Activated CD8-positive, alpha-beta memory T cell treated with anti-CD3 and anti-CD28 coated beads, Interleukin-2, amount 10 ng/mL, durations not matched to agents 7 days and 5 days (primary cell): ENCODE data around the gene ANKRD10. TPM values are rescaled to one million over a fixed set of nuclear protein-coding genes. Genes with fewer than 3 reads are reported as not detected.

Experiments used
- ATAC-seq: fragments of 150-1000 bp; cut with Tn5 transposase; one replicate; pipeline ENCODE4 v1.10.0; 2021; ENCODE audit warnings: moderate library complexity
- CTCF ChIA-PET: fragments of 350-600 bp; sonication (Branson Sonifier 250); formaldehyde crosslinking; loops from one replicate; lab custom pipeline; 2021; ENCODE audit warnings: antibody characterized with exemption; lab: Charles Lee
- DNase-seq: peaks from one replicate; pipeline ENCODE4 v3.0.0-alpha.2; 2020
- H3K27ac Mint-ChIP-seq: one replicate; pipeline ENCODE4 v1.8.0; 2021; ENCODE audit warnings: mild to moderate bottlenecking, mixed read lengths
- H3K27me3 Mint-ChIP-seq: one replicate; pipeline ENCODE4 v1.8.0; 2021; ENCODE audit warnings: mixed read lengths
- H3K36me3 Mint-ChIP-seq: one replicate; pipeline ENCODE4 v1.8.0; 2021; ENCODE audit warnings: mild to moderate bottlenecking, mixed read lengths
- H3K4me1 Mint-ChIP-seq: one replicate; pipeline ENCODE4 v1.8.0; 2021; ENCODE audit warnings: mixed read lengths
- H3K4me3 Mint-ChIP-seq: one replicate; pipeline ENCODE4 v1.8.0; 2021; ENCODE audit warnings: mild to moderate bottlenecking, moderate library complexity, mixed read lengths
- H3K9me3 Mint-ChIP-seq: one replicate; pipeline ENCODE4 v1.8.0; 2022; ENCODE audit warnings: low read depth, mixed read lengths
- total RNA-seq, 2 experiments: library from RNA; stranded (reverse); gene quantifications; one replicate each; pipeline ENCODE4 v1.2.3, GENCODE V29; 2021

The ANKRD10 gene
- total RNA-seq, 2 experiments from 2014 or later, result 120 to 143 TPM

DNA sequence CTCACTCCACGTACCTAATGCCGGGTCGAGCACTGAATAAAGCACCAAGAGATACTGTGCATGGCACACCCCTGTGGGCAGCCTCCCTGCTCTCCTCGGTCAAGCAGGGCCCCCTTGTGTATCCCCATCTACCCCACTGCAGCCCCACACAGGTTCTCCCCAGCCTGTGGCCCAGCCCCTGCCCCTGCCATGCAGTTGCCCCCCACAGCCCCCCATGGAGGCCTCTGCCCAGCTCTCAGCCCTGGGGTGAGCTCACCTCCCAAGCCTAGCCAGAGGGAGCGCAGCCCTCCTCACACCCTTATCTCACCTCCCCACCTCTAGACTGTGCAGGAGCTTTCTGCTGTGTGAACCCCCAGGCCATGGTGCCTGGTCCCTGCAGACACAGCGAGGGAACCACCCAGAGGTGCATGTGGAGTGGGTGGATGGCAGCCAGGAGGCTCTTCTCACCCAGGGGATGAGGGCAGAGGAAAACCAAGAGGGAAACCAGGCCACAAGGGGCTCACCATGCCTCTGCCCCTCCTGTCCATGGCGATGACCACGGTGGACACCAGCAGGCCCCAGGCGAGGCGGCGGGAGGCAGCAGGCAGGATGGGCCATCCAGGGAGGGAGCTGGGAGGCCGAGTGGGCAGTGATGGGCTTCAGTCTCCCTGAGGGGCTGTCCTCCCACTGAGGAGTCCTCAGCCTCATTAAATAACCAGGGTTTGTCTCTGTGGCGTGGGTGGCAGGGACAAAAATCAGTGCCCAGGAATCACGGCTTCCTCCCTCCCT is 83.2 kb downstream of the ANKRD10 start:
- Mint-ChIP-seq H3K9me3 (no peaks in the 10 kb centered on the region), H3K4me3 (no peak overlapping the region), H3K27me3 (peaks cover 10% of the 10 kb centered on the region), H3K36me3 (peaks cover 4% of the 10 kb centered on the region), H3K4me1 (no peaks in the 10 kb centered on the region), H3K27ac (no peak overlapping the region)
- DNase-seq, result no peak
- ATAC-seq, result no peak
- CTCF ChIA-PET, result no interaction called here

DNA sequence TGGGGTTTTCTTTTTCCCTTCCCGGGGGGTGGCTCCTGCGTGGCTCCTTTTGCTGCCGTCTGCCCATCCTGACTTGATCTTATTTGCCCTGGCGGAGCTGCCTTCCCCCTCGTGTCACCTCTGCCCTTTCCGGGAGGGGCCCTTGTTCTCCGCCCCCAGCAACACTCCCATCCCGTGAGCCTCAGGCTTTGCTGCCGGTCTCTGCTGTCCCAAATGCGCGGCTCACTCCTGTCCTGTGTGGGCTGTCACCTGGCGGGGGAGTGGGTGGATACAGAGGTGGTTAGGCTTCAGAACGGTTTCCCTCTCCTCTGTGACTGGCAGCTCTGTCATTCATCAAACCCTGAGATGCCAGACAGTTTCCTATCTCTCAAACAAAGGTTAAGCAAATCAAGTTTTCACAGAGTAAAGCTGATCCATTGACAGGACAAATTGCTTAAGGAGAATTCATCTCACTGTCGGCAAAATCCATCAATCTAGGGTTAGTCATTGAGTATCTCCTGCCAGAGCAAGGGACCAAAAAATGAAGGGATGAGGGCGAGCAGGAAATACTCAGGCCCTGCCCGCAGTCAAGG is 84.0 kb downstream of the ANKRD10 start:
- H3K9me3 Mint-ChIP-seq, result no peaks in the 10 kb centered on the region
- no peaks in the 10 kb centered on the region for H3K4me1 Mint-ChIP-seq
- CTCF ChIA-PET, result no interaction called here
- peaks cover 9% of the 10 kb centered on the region for H3K36me3 Mint-ChIP-seq
- ATAC-seq, result no peak
- peaks cover 10% of the 10 kb centered on the region for H3K27me3 Mint-ChIP-seq
- H3K27ac Mint-ChIP-seq, result no peak overlapping the region
- no peak overlapping the region for H3K4me3 Mint-ChIP-seq
- DNase-seq, result no peak

DNA sequence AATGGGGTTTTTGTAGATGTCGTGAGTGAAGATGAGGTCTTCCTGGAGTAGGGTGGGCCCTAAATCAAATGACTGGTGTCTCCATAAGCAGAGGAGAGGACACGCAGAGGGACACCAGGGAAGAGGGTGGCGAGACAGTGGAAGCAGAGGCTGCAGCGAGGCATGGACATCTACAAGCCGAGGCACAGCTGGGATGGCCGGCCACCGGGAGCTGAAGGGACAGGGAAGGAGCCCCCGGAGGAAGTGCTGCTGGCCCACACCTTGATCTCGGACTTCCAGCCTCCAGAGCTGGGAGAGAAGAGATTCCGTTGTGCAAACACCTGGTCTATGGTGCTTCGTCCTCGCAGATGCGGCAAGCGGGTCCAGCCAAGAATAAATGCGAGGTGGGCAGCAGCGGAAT is 84.5 kb downstream of the ANKRD10 start:
- DNase-seq, result no peak
- no peaks in the 10 kb centered on the region for H3K4me1 Mint-ChIP-seq
- ATAC-seq, result no peak
- H3K4me3 Mint-ChIP-seq, result no peak overlapping the region
- H3K27me3 Mint-ChIP-seq, result peaks cover 5% of the 10 kb centered on the region
- H3K9me3 Mint-ChIP-seq, result no peaks in the 10 kb centered on the region
- H3K27ac Mint-ChIP-seq, result no peak overlapping the region
- H3K36me3 Mint-ChIP-seq, result peaks cover 12% of the 10 kb centered on the region
- CTCF ChIA-PET, result no interaction called here

DNA sequence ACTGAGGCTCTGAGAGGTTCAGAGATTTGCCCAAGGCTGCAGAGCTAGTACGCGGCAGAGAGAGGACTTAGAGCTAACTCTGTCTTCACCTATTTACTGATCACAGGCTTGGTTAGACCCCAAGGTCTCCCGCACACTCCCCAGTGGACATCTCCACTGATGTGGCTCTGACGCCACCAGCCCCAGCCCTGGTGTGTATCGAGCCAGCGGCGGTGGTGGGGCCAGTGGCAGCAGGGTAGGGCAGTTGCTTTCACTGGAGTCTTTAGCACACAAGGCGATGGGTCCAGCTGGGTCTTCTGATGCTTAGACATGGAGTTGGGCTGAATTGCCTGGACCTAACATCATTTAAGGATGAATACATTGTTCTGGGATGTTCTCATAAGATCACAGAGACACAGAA is 85.4 kb downstream of the ANKRD10 start:
- Mint-ChIP-seq H3K27me3 (peaks cover 5% of the 10 kb centered on the region), H3K4me3 (no peak overlapping the region), H3K4me1 (peaks cover under 1% of the 10 kb centered on the region), H3K9me3 (no peaks in the 10 kb centered on the region), H3K36me3 (peaks cover 12% of the 10 kb centered on the region), H3K27ac (no peak overlapping the region)
- no peak for DNase-seq
- CTCF ChIA-PET, result no interaction called here
- ATAC-seq, result no peak

DNA sequence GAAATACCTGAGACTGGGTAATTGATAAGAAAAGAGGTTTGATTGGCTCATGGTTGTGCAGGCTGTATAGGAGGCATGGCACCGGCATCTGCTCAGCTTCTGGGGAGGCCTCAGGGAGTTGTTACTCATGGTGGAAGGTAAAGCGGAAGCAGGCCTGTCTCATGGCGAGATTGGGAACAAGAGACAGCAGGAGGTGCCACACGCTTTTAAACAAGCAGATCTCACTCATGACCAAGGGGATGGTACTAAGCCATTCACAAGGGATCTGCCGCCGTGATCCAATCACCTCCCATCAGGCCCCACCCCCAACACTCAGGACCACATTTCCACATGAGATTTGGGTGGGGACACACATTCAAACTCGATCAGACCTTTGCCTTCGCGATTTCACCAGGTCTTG is 86.2 kb downstream of the ANKRD10 start:
- H3K27me3 Mint-ChIP-seq, result peaks cover 5% of the 10 kb centered on the region
- peaks cover 5% of the 10 kb centered on the region for H3K4me1 Mint-ChIP-seq
- H3K4me3 Mint-ChIP-seq, result no peak overlapping the region
- no peak for DNase-seq
- H3K9me3 Mint-ChIP-seq, result no peaks in the 10 kb centered on the region
- peaks cover 12% of the 10 kb centered on the region for H3K36me3 Mint-ChIP-seq
- CTCF ChIA-PET, result no interaction called here
- no peak overlapping the region for H3K27ac Mint-ChIP-seq
- no peak for ATAC-seq

Other genes with a start within 250 kb of the ANKRD10 start
- 10 to 100 TPM; 72.0 to 75.9 TPM for gene CARS2, start 209.0 kb downstream of the ANKRD10 start, total RNA-seq
- 10 to 100 TPM; 15.3 to 21.6 TPM for gene ING1, start 201.4 kb downstream of the ANKRD10 start, total RNA-seq
- 10 to 100 TPM; 58.7 to 67.2 TPM for gene ARHGEF7, start 200.2 kb upstream of the ANKRD10 start, total RNA-seq